DMS53 (cell line): Measurements from ENCODE around the gene DHRS2.
"Not testable (repeated sequence)": the region's sequence is repeated elsewhere in the genome, so short reads cannot be mapped to it uniquely, and the experiment has no call there.

Source experiments
- DNase-seq: peaks from one replicate; lab custom pipeline; 2025; lab: John Stamatoyannopoulos, UW

The DHRS2 gene

GRCh38 chr14:23633160-23633701, 2.9 kb upstream of the DHRS2 start:
- peak; percentile 26 for DNase-seq

- DNase-seq, result not testable (repeated sequence)
Observed at GRCh38 chr14:23634698-23635412, 1.3 kb upstream of the DHRS2 start.

GRCh38 chr14:23637312-23637654, 1.1 kb downstream of the DHRS2 start:
- DNase-seq, result not testable (repeated sequence)

- DNase-seq, result not testable (repeated sequence)
Observed at GRCh38 chr14:23637655-23638413, 1.7 kb downstream of the DHRS2 start.

- DNase-seq, result no peak
Observed at GRCh38 chr14:23638414-23639047, 2.4 kb downstream of the DHRS2 start.

GRCh38 chr14:23639048-23639890, 3.1 kb downstream of the DHRS2 start:
- DNase-seq, result no peak

GRCh38 chr14:23639891-23640523, 3.8 kb downstream of the DHRS2 start:
- no peak for DNase-seq

GRCh38 chr14:23640524-23641141, 4.5 kb downstream of the DHRS2 start:
- peak; percentile 6 for DNase-seq

GRCh38 chr14:23641180-23641914, 5.2 kb downstream of the DHRS2 start:
- no peak for DNase-seq

- peak; percentile 14 for DNase-seq
Observed at GRCh38 chr14:23641915-23642588, 5.9 kb downstream of the DHRS2 start.

- no peak for DNase-seq
Observed at GRCh38 chr14:23643533-23644194, 7.5 kb downstream of the DHRS2 start.

GRCh38 chr14:23644195-23644918, 8.2 kb downstream of the DHRS2 start:
- no peak for DNase-seq

GRCh38 chr14:23644919-23645336, 8.8 kb downstream of the DHRS2 start:
- no peak for DNase-seq

GRCh38 chr14:23645504-23645811, 9.3 kb downstream of the DHRS2 start:
- DNase-seq, result no peak

- no peak for DNase-seq
Observed at GRCh38 chr14:23645812-23646647, 9.9 kb downstream of the DHRS2 start.

GRCh38 chr14:23646648-23647549, 10.7 kb downstream of the DHRS2 start:
- peak; percentile 14 for DNase-seq

- no peak for DNase-seq
Observed at GRCh38 chr14:23647619-23648018, 11.5 kb downstream of the DHRS2 start.
